ENCODE measurements around the gene MPL.

Gene MPL

GRCh38 chr1:43337588-43337987 is at the start of gene MPL:
Gene MPL, plus strand, starts transcription at chr1:43337818. Its CDS starts 31 bp downstream, at chr1:43337849.
- no peak for FAIRE-seq

- FAIRE-seq = no peak
Measured at GRCh38 chr1:43288058-43288784, 49.4 kb upstream of the MPL start.

- no peak for FAIRE-seq
Measured at GRCh38 chr1:43288785-43289706, 48.6 kb upstream of the MPL start.

GRCh38 chr1:43292216-43292615 is 45.4 kb upstream of the MPL start:
- no peak for FAIRE-seq

GRCh38 chr1:43292679-43293078 is 44.9 kb upstream of the MPL start:
- FAIRE-seq = no peak

- no peak for FAIRE-seq
Measured at GRCh38 chr1:43293176-43293575, 44.4 kb upstream of the MPL start.

GRCh38 chr1:43293896-43294760 is 43.5 kb upstream of the MPL start:
- no peak for FAIRE-seq

- no peak for FAIRE-seq
Measured at GRCh38 chr1:43294761-43295160, 42.9 kb upstream of the MPL start.

- FAIRE-seq = no peak
Measured at GRCh38 chr1:43296207-43296606, 41.4 kb upstream of the MPL start.

- FAIRE-seq = no peak
Measured at GRCh38 chr1:43298055-43298454, 39.6 kb upstream of the MPL start.

- FAIRE-seq = no peak
Measured at GRCh38 chr1:43299101-43299500, 38.5 kb upstream of the MPL start.

GRCh38 chr1:43300378-43301094 is 37.1 kb upstream of the MPL start, which contains the start of gene TIE1:
Gene TIE1, plus strand, starts transcription at chr1:43300982. Its CDS starts 90 bp downstream, at chr1:43301072.
- no peak for FAIRE-seq

- FAIRE-seq = no peak
Measured at GRCh38 chr1:43302201-43302600, 35.4 kb upstream of the MPL start.

GRCh38 chr1:43302721-43303470 is 34.7 kb upstream of the MPL start:
- FAIRE-seq = no peak

- no peak for FAIRE-seq
Measured at GRCh38 chr1:43303471-43304313, 33.9 kb upstream of the MPL start.

GRCh38 chr1:43304314-43304681 is 33.3 kb upstream of the MPL start:
- no peak for FAIRE-seq

- no peak for FAIRE-seq
Measured at GRCh38 chr1:43304771-43305300, 32.8 kb upstream of the MPL start.

GRCh38 chr1:43305461-43305860 is 32.2 kb upstream of the MPL start:
- FAIRE-seq = no peak

- no peak for FAIRE-seq
Measured at GRCh38 chr1:43305926-43306687, 31.5 kb upstream of the MPL start.
